ENCODE results near the gene FANCC. TPM values are rescaled to one million over a fixed set of nuclear protein-coding genes. Genes with fewer than 3 reads are reported as not detected.

FANCC gene
- total and polyA plus RNA-seq, 2 of the 8 experiments (the other 6 are each of a cell fraction or from before 2014, with no cell fraction given) = 7.8 to 15.2 TPM

DNA sequence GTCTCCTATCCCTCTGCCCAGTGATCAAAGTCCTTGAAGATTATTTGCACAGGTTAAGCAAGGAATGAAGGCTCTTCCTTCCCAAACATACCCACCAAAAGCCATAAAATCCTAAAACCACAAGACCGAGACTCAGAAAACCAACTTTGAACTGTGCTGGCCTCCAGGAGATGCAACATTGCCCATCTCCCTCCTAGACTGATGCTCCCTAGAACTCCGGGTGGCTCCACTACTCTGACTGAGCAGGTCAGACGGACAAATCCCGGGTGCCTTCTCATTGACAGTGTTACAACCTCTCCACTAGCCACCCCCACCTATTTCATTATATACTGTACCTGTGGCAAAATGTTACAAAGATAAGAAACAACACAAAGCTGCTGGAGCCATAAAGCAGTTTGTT is 110.1 kb downstream of the FANCC start:
- Histone ChIP-seq H3K36me3 (ENCODE audit: control insufficient read depth in 2 of 4, insufficient read depth in 4 of 4, low read length in 3 of 4) (no peaks in the 10 kb centered on the region), H2BK120ac (replicated peaks; ENCODE audit: low read depth, low read length) (no peak overlapping the region), H3K9ac (replicated peaks in 1 of 4; ENCODE audit: extremely low read depth in 1 of 4, low read depth in 3 of 4, low read length in 3 of 4) (no peak overlapping the region), H2BK15ac (ENCODE audit: low read length) (no peak overlapping the region), H4K91ac (replicated peaks; ENCODE audit: insufficient read length, low read length) (no peak overlapping the region), H3K27me3 (replicated peaks in 1 of 4; ENCODE audit: control insufficient read depth in 3 of 4, extremely low read depth in 1 of 4, insufficient read depth in 3 of 4, low read length in 3 of 4) (no peaks in the 10 kb centered on the region), H3K14ac (ENCODE audit: insufficient read length) (no peak overlapping the region), H2AFZ (ENCODE audit: low read length) (no peak overlapping the region), H2BK20ac (ENCODE audit: low read length) (peak overlapping the region; percentile 51; the same call in 1 of the 2 replicates), H3K4me1 (replicated peaks in 1 of 4; ENCODE audit: control insufficient read depth in 3 of 4, insufficient read depth in 4 of 4, low read length in 3 of 4) (peaks cover 0 to 4% (median 2%) of the 10 kb centered on the region in 4 experiments; a peak in 2 of 7 replicates), H3K18ac (ENCODE audit: extremely low read depth, low read length) (no peak overlapping the region), H3K27ac (ENCODE audit: low read depth, low read length) (no peak overlapping the region), H3K9me3 (ENCODE audit: insufficient read depth in 2 of 2, low read depth in 1 of 2, low read length in 1 of 2) (no peaks in the 10 kb centered on the region), H2AK5ac (ENCODE audit: low read depth, low read length) (no peak overlapping the region), H3K23me2 (ENCODE audit: low read depth, low read length) (no peaks in the 10 kb centered on the region), H3K4ac (replicated peaks; ENCODE audit: insufficient read length, low read depth, low read length) (no peak overlapping the region), H3K56ac (replicated peaks; ENCODE audit: insufficient read length, low read depth, low read length) (no peak overlapping the region), H4K8ac (ENCODE audit: extremely low read depth, insufficient read depth, low read length) (no peak overlapping the region), H3K4me3 (ENCODE audit: extremely low read depth in 1 of 4, insufficient read depth in 2 of 4, low read depth in 3 of 4, low read length in 4 of 4) (no peak overlapping the region), H4K20me1 (replicated peaks in 1 of 2; ENCODE audit: control insufficient read depth in 1 of 2, insufficient read depth in 2 of 2, low read length in 2 of 2) (no peaks in the 10 kb centered on the region), H3K79me1 (ENCODE audit: low read depth, low read length) (no peaks in the 10 kb centered on the region), H2BK5ac (ENCODE audit: low read depth, low read length) (no peak overlapping the region), H3K23ac (ENCODE audit: insufficient read length) (no peak overlapping the region), H3K4me2 (ENCODE audit: insufficient read depth in 1 of 2, low read depth in 2 of 2, low read length in 2 of 2) (no peak overlapping the region), H2BK12ac (ENCODE audit: low read depth, low read length) (no peak overlapping the region), H4K5ac (ENCODE audit: insufficient read length, low read depth, low read length) (no peak overlapping the region), H3K79me2 (ENCODE audit: control insufficient read depth in 1 of 2, insufficient read depth in 2 of 2, low read length in 2 of 2) (no peaks in the 10 kb centered on the region)
- ChIA-PET CTCF (ENCODE audit: partially characterized antibody) (interaction anchor here (1.8 kb wide), 1 partner anchor 15 kb away, joined by 7 read pairs; no protein-coding TSS in a partner anchor), POLR2A (ENCODE audit: partially characterized antibody) (no interaction called here)
- 90% methylated on average over 4 of the region's 4 CpGs; no CpG with 5 or more reads in 1 of the 2 experiments for WGBS, 2 experiments (ENCODE audit: extremely low coverage in 1 of 2, insufficient coverage in 1 of 2, insufficient read length in 1 of 2, insufficient replicate concordance in 2 of 2, low coverage in 1 of 2, low lambda C conversion rate in 2 of 2, missing lambda C conversion rate in 1 of 2)
- FAIRE-seq (no peak), DNase-seq (ENCODE audit: low read depth in 1 of 2, low spot score in 2 of 2) (no peak)
- TF ChIP-seq, protein P1, sequence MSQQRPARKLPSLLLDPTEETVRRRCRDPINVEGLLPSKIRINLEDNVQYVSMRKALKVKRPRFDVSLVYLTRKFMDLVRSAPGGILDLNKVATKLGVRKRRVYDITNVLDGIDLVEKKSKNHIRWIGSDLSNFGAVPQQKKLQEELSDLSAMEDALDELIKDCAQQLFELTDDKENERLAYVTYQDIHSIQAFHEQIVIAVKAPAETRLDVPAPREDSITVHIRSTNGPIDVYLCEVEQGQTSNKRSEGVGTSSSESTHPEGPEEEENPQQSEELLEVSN (IDR thresholded peaks at IDR 0.05) = no peak
